B cell (primary cell): Measurements from ENCODE around the gene HS1BP3. TPM values are rescaled to one million over a fixed set of nuclear protein-coding genes. Genes with fewer than 3 reads are reported as not detected.

Experiments used
- ATAC-seq: fragments of 200-7000 bp; cut with Tn5 transposase; one replicate; pipeline ENCODE4 v1.10.0; 2021; ENCODE audit warnings: low read depth, mild to moderate bottlenecking, moderate number of reproducible peaks, moderate library complexity
- CTCF ChIA-PET: fragments of 350-600 bp; sonication (Branson Sonifier 250); formaldehyde crosslinking; loops from one replicate; lab custom pipeline; 2021; ENCODE audit warnings: antibody characterized with exemption, inconsistent platforms; lab: Charles Lee
- POLR2A ChIA-PET: fragments of 350-600 bp; sonication (Branson Sonifier 250); formaldehyde crosslinking; loops from one replicate; lab custom pipeline; 2021; ENCODE audit warnings: antibody characterized with exemption; lab: Charles Lee
- DNase-seq: peaks from one replicate; pipeline ENCODE4 v3.0.0; 2013
- H2AFZ ChIP-seq: 2 replicates; pipeline ENCODE4 v1.6.1; 2012; ENCODE audit warnings: mild to moderate bottlenecking, low read depth, low read length; ENCODE audit not compliant: insufficient read depth, poor library complexity, severe bottlenecking
- H3K27ac ChIP-seq, 2 donors: 1 replicate in 1 of 2; 2 replicates in 1 of 2; pipeline ENCODE4 v1.5.1; 2012 to 2013; ENCODE audit warnings: low read length in 2 of 2, mild to moderate bottlenecking in 2 of 2, moderate library complexity in 1 of 2
- H3K27me3 ChIP-seq, 4 experiments: fragments of 200-600 bp in 1 of 4; sonication (generic) in 1 of 4; replicated peaks in 1 of 4; 1 replicate in 2 of 4; 2 replicates in 2 of 4; pipeline versions ENCODE4 v1.6.1 to v1.7.0; 2013 to 2016; ENCODE audit warnings: low read length in 3 of 4, mild to moderate bottlenecking in 2 of 4, mixed read lengths in 1 of 4, moderate library complexity in 1 of 4; ENCODE audit not compliant: insufficient read depth in 4 of 4, control insufficient read depth in 3 of 4; ENCODE audit errors: control extremely low read depth in 1 of 4
- H3K36me3 ChIP-seq, 2 experiments: replicated peaks in 1 of 2; 1 replicate in 1 of 2; 2 replicates in 1 of 2; pipeline versions ENCODE4 v1.6.1 to v1.7.1; 2013; ENCODE audit warnings: low read length in 1 of 2; ENCODE audit not compliant: insufficient read depth in 2 of 2, control insufficient read depth in 1 of 2; ENCODE audit errors: control extremely low read depth in 1 of 2, extremely low read depth in 1 of 2
- H3K4me1 ChIP-seq, 2 donors: fragments of 200-600 bp in 1 of 2; sonication (generic) in 1 of 2; 1 replicate in 1 of 2; 2 replicates in 1 of 2; pipeline versions ENCODE4 v1.5.1 to v1.6.1; 2013 to 2017; ENCODE audit warnings: low read length in 2 of 2; ENCODE audit not compliant: control insufficient read depth in 2 of 2, insufficient read depth in 2 of 2
- H3K4me2 ChIP-seq: replicated peaks from 2 replicates; pipeline ENCODE3; 2012; ENCODE audit warnings: mild to moderate bottlenecking, low read depth, low read length; ENCODE audit not compliant: poor library complexity, severe bottlenecking
- H3K4me3 ChIP-seq, 5 experiments: fragments of 200-600 bp in 1 of 5; sonication (generic) in 1 of 5; 1 replicate in 3 of 5; 2 replicates in 2 of 5; pipeline versions ENCODE4 v1.5.1 to v1.7.0; 2011 to 2016; ENCODE audit warnings: low read length in 4 of 5, mild to moderate bottlenecking in 4 of 5, low read depth in 2 of 5, control low read depth in 1 of 5, moderate library complexity in 1 of 5; ENCODE audit not compliant: insufficient read depth in 1 of 5; ENCODE audit errors: control extremely low read depth in 1 of 5, extremely low read depth in 1 of 5
- H3K79me2 ChIP-seq: fragments of 200-600 bp; sonication (generic); one replicate; pipeline ENCODE4 v1.6.0; 2016; ENCODE audit warnings: low read length; ENCODE audit not compliant: control insufficient read depth, insufficient read depth
- H3K9ac ChIP-seq: fragments of 200-600 bp; sonication (generic); 2 replicates; pipeline ENCODE4 v1.6.1; 2017; ENCODE audit warnings: mild to moderate bottlenecking, low read length, moderate library complexity
- H3K9me3 ChIP-seq, 3 donors: one replicate each; pipeline versions ENCODE4 v1.6.1 to v1.7.1; 2013; ENCODE audit warnings: low read length in 2 of 3; ENCODE audit not compliant: control insufficient read depth in 2 of 3, insufficient read depth in 1 of 3; ENCODE audit errors: control extremely low read depth in 1 of 3
- H4K20me1 ChIP-seq: 2 replicates; pipeline ENCODE4 v1.6.0; 2012; ENCODE audit warnings: mild to moderate bottlenecking, low read length; ENCODE audit not compliant: insufficient read depth, control insufficient read depth, poor library complexity, severe bottlenecking
- H3K27ac Mint-ChIP-seq: one replicate; pipeline ENCODE4 v1.8.0; 2021; ENCODE audit warnings: mixed read lengths
- H3K27me3 Mint-ChIP-seq: one replicate; pipeline ENCODE4 v1.8.0; 2021; ENCODE audit warnings: mixed read lengths
- H3K4me1 Mint-ChIP-seq: one replicate; pipeline ENCODE4 v1.8.0; 2021; ENCODE audit warnings: mixed read lengths
- H3K4me3 Mint-ChIP-seq: one replicate; pipeline ENCODE4 v1.8.0; 2021; ENCODE audit warnings: mixed read lengths
- H3K9me3 Mint-ChIP-seq: one replicate; pipeline ENCODE4 v1.8.0; 2022; ENCODE audit warnings: mixed read lengths; ENCODE audit not compliant: insufficient read depth
- EZH2 ChIP-seq: IDR thresholded peaks from 2 replicates; pipeline ENCODE4 v1.6.1; 2012; ENCODE audit warnings: borderline replicate concordance, low read depth, mild to moderate bottlenecking, moderate library complexity, low read length; ENCODE audit not compliant: insufficient read depth, poor library complexity, severe bottlenecking
- WGBS: methylation state at CpG from one replicate; pipeline ENCODE4 v1.1.5; 2013; ENCODE audit warnings: missing lambda C conversion rate; ENCODE audit not compliant: insufficient coverage; 5-methylcytosine and 5-hydroxymethylcytosine counted together
- intact Hi-C: fragments of 100-400 bp; cut with micrococcal nuclease; formaldehyde crosslinking; loops from one replicate; pipeline ENCODE4 v1.10.0; 2022
- polyA plus RNA-seq: library from polyadenylated mRNA; depleted of rRNA; stranded (reverse); fragments of >200 nt; gene quantifications from 2 replicates; pipeline ENCODE4 v1.2.3, GENCODE V29; 2012
- total RNA-seq, 2 donors: library from RNA; stranded (reverse); fragments of 120-200 nt in 1 of 2; gene quantifications; 1 replicate in 1 of 2; 2 replicates in 1 of 2; pipeline versions ENCODE4 v1.2.3 to v1.2.4, GENCODE V29; 2013 to 2022
- TF ChIP-seq, protein P1 (sequence below): fragments of 200-600 bp; IDR thresholded peaks from one replicate; pipeline ENCODE4 v1.8.0; 2022; ENCODE audit warnings: antibody characterized with exemption, mild to moderate bottlenecking

Gene HS1BP3
- total and polyA plus RNA-seq, 2 donors (not counting 1 experiment from before 2014, with no cell fraction given), result 27.8 to 28.7 TPM

DNA sequence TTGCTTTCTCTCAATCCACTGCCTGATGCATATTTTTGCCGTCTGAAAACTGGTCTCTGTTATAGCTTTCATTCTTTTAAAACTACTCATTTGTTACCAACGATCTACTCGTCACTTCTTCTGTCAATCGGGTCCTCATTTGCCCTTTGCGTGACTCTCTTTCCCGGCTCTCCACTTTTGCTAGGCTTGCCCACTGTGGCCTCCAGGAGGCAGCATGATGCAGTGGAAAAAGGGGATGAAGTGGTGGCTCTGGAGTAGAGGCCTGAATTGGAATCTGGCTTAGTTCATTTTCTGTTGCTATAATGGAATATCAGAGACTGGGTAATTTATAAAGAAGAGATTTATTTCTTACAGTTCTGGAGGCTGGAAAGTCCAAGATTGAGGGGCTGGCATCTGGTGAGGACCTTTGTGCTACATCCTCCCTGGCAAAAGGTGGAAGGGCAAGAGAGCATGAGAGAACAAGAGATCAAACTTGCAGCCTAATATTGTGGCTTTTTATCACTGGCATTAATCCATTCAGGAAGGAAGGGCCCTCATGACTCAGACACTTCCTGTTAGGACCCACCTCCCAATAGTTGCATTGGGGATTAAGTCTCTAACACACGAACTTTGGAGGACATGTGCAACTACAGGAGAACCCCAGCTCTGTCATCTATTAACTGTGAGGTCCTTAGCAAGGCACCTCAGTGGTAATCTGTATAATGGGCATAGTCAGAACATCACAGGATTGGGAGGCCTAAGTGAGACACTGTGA is 31.4 kb upstream of the HS1BP3 start:
- Mint-ChIP-seq H3K4me1 (peaks cover 16% of the 10 kb centered on the region), H3K27ac (peak overlapping the region; percentile 71), H3K4me3 (no peak overlapping the region), H3K9me3 (no peaks in the 10 kb centered on the region), H3K27me3 (no peaks in the 10 kb centered on the region)
- Histone ChIP-seq H2AFZ (no peak overlapping the region), H4K20me1 (no peaks in the 10 kb centered on the region), H3K27ac (no peak overlapping the region), H3K27me3 (no peaks in the 10 kb centered on the region), H3K4me2 (no peak overlapping the region), H3K4me1 (peaks cover 5 to 27% of the 10 kb centered on the region in 2 donors), H3K9ac (no peak overlapping the region), H3K4me3 (no peak overlapping the region), H3K9me3 (no peaks in the 10 kb centered on the region), H3K79me2 (no peaks in the 10 kb centered on the region), H3K36me3 (peaks cover 0 to 55% of the 10 kb centered on the region in 2 experiments)
- 96% methylated on average over 5 of the region's 7 CpGs for WGBS
- no peak for ATAC-seq
- intact Hi-C loops, result no loop called here
- DNase-seq, result no peak
- TF ChIP-seq, protein P1, sequence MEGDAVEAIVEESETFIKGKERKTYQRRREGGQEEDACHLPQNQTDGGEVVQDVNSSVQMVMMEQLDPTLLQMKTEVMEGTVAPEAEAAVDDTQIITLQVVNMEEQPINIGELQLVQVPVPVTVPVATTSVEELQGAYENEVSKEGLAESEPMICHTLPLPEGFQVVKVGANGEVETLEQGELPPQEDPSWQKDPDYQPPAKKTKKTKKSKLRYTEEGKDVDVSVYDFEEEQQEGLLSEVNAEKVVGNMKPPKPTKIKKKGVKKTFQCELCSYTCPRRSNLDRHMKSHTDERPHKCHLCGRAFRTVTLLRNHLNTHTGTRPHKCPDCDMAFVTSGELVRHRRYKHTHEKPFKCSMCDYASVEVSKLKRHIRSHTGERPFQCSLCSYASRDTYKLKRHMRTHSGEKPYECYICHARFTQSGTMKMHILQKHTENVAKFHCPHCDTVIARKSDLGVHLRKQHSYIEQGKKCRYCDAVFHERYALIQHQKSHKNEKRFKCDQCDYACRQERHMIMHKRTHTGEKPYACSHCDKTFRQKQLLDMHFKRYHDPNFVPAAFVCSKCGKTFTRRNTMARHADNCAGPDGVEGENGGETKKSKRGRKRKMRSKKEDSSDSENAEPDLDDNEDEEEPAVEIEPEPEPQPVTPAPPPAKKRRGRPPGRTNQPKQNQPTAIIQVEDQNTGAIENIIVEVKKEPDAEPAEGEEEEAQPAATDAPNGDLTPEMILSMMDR, result peak; percentile 23
- no peak for TF ChIP-seq EZH2
- POLR2A ChIA-PET, result no interaction called here
- CTCF ChIA-PET, result interaction anchor here (1.2 to 3.3 kb wide), 3 partner anchors 21 to 280 kb away, joined by 4 to 15 read pairs (median 13); no protein-coding TSS in a partner anchor

DNA sequence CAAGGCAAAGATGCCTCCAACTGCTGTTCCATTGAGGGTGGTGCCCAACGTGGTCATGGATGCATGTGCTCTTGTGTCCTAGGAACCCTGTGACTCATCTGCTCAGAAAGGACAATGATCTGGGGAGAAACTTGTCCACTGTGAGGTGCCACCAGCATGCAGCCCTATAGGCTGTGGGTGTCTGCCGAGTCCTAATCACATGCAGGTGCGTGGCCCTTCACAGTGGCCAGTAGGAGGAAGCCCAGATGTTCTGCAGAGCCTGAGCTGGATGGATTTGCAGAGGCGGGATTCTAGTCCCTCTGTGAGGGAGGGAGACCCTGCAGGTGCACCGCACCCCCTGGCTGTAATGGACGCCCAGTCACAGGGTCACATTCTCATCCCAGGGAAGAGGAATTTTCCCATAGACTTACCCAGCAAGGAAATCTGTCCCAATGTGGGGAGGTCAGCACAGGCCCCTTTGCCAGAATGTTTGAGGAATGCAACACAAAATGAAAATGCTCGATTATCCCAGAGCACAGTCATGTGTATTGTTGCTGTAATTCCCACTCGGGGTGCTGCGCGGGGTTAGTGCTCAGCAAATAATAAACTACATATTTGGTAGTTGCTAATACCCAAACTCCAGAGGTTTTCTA is 30.0 kb upstream of the HS1BP3 start:
- intact Hi-C loops, result no loop called here
- H3K27me3 ChIP-seq, result no peaks in the 10 kb centered on the region
- H4K20me1 ChIP-seq, result no peaks in the 10 kb centered on the region
- no peak for ATAC-seq
- H2AFZ ChIP-seq, result no peak overlapping the region
- no peak for TF ChIP-seq EZH2
- TF ChIP-seq, protein P1, result no peak
- no peaks in the 10 kb centered on the region for H3K79me2 ChIP-seq
- peaks cover 0 to 46% of the 10 kb centered on the region in 2 experiments for H3K36me3 ChIP-seq
- ChIA-PET POLR2A (no interaction called here), CTCF (interaction anchor here (1.2 kb wide), 1 partner anchor 19 kb away, joined by 4 read pairs; no protein-coding TSS in a partner anchor)
- whole genome bisulfite sequencing, result 100% methylated on average over 6 of the region's 10 CpGs
- Mint-ChIP-seq H3K9me3 (no peaks in the 10 kb centered on the region), H3K4me1 (peaks cover 31% of the 10 kb centered on the region), H3K27ac (peak overlapping the region; percentile 20), H3K27me3 (no peaks in the 10 kb centered on the region), H3K4me3 (no peak overlapping the region)
- H3K4me1 ChIP-seq, result peaks cover 16 to 42% of the 10 kb centered on the region in 2 donors
- H3K9me3 ChIP-seq, result no peaks in the 10 kb centered on the region
- no peak overlapping the region for H3K27ac ChIP-seq
- no peak overlapping the region for H3K9ac ChIP-seq
- DNase-seq, result no peak
- H3K4me2 ChIP-seq, result no peak overlapping the region
- no peak overlapping the region for H3K4me3 ChIP-seq
